ENCODE measurements around the gene HPN.
A peak's percentile ranks its signal among the peaks of the same experiment; 100 is the strongest.

DNA sequence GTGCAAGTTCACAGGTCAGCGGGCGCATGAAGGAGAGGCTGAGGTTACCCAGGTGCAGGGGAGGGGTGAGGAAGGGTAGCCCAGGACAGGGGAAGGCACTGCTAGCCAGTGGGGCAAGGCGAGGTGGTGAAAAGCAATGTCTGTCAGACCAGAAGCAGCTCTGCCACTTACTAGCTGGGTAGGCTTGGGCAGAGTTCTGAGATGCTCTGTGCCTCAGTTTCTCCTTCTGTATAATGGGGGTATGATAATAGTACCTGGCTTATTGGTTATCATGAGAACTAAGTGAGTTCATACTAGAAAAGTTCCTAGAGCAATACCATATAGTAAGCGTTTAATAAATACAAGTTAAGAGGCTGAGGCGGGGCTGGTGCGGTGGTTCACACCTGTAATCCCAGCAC, 25.6 kb upstream of the HPN start:
- TF ChIP-seq POLR2A (IDR thresholded peaks at IDR 0.05) (no peak), POLR2AphosphoS5 (IDR thresholded peaks at IDR 0.05) (peak in 2 of 3 donors; percentile 6 to 45), CTCF (IDR thresholded peaks at IDR 0.05 in 8 of 11, conservative IDR thresholded peaks at IDR 0.05 in 3 of 11) (no peak)
